KMS-11 (cell line): ENCODE results near the gene SPNS3.

Experiments
- H2AFZ ChIP-seq: fragments of 200-600 bp; sonication (generic); 2 replicates; pipeline ENCODE4 v1.6.1; 2016; ENCODE audit warnings: antibody characterized with exemption, mixed run types, low read depth
- H3K27ac ChIP-seq: fragments of 200-600 bp; sonication (generic); 2 replicates; pipeline ENCODE4 v1.6.1; 2016; ENCODE audit warnings: mild to moderate bottlenecking, mixed run types
- H3K27me3 ChIP-seq: fragments of 200-600 bp; sonication (generic); 2 replicates; pipeline ENCODE4 v1.6.1; 2017; ENCODE audit warnings: mild to moderate bottlenecking, low read depth, mixed run types, moderate library complexity; ENCODE audit not compliant: insufficient read depth
- H3K36me3 ChIP-seq: fragments of 200-600 bp; sonication (generic); 2 replicates; pipeline ENCODE4 v1.6.1; 2017; ENCODE audit warnings: mild to moderate bottlenecking, mixed run types; ENCODE audit not compliant: insufficient read depth
- H3K4me1 ChIP-seq: fragments of 200-600 bp; sonication (generic); 2 replicates; pipeline ENCODE4 v1.6.1; 2016; ENCODE audit warnings: mild to moderate bottlenecking, low read depth, mixed run types; ENCODE audit not compliant: poor library complexity, severe bottlenecking
- H3K4me2 ChIP-seq: fragments of 200-600 bp; sonication (generic); 2 replicates; pipeline ENCODE4 v1.7.0; 2016; ENCODE audit warnings: mild to moderate bottlenecking, mixed run types
- H3K4me3 ChIP-seq: fragments of 200-600 bp; sonication (generic); IDR thresholded peaks from 2 replicates; pipeline ENCODE4 v1.6.1; 2017; ENCODE audit warnings: low read depth, low read length, mixed read lengths; ENCODE audit not compliant: insufficient read depth
- H3K79me2 ChIP-seq: fragments of 200-600 bp; sonication (generic); 2 replicates; pipeline ENCODE4 v1.6.1; 2016; ENCODE audit warnings: low read depth, mixed run types; ENCODE audit not compliant: insufficient read depth
- H3K9ac ChIP-seq: fragments of 200-600 bp; sonication (generic); 2 replicates; pipeline ENCODE4 v1.6.1; 2016; ENCODE audit warnings: mild to moderate bottlenecking, mixed run types
- H4K20me1 ChIP-seq: fragments of 200-600 bp; sonication (generic); 2 replicates; pipeline ENCODE4 v1.6.1; 2016; ENCODE audit warnings: mild to moderate bottlenecking, mixed run types; ENCODE audit not compliant: insufficient read depth
- TF ChIP-seq, protein P1 (sequence below): fragments of 200-600 bp; sonication (generic); conservative IDR thresholded peaks from 2 replicates; pipeline ENCODE4 v1.6.1; 2017; ENCODE audit warnings: low read depth, mild to moderate bottlenecking, antibody characterized with exemption, low read length, moderate library complexity, mixed read lengths

Gene SPNS3

DNA sequence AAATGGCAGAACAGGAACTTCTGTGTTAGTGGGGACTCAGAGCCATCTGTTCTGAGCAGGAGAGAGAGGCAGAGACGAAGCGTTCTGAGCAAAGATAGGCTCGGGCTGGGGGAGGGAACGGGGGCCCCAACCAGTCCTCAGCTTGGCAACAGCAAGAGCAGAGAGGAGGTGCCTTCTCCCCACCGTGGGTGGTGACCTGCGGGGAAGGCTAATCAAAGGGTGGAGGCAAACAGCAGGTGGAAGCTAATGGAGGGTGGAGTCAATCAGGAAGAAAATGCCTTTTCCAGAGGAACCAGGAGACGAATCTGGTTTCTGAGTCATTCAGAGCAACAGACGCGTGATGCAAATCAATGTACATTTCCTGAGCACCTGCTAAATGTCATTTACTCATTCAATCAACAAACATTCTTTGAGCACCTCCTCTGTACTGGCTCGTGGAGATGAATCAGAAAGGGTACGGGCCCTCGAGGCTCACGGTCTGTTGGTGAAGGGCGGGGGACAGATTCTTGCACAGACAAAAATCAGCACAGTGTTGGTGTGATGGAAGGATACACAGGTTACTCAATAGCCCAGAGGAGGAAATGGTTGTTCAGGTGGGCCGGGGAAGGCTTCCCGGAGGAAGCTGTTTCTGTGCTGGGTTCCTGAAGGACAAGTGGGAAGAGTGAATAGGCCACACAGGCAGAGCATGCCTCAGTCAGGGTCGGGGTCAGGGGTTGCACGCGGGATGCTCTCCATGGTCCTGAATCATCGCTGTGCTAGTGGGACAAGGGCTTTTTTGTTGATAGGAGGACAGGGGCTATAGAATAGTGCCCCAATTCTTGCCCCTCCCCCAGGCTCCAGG is 59.2 kb downstream of the SPNS3 start:
- Histone ChIP-seq H2AFZ (no peak overlapping the region), H3K9ac (no peak overlapping the region), H3K4me3 (no peak overlapping the region), H3K4me1 (no peaks in the 10 kb centered on the region), H3K79me2 (no peaks in the 10 kb centered on the region), H3K36me3 (no peaks in the 10 kb centered on the region), H3K27me3 (peaks cover 38% of the 10 kb centered on the region; the same call in 1 of the 2 replicates), H3K27ac (no peak overlapping the region), H3K4me2 (no peak overlapping the region), H4K20me1 (no peaks in the 10 kb centered on the region)
- TF ChIP-seq, protein P1, sequence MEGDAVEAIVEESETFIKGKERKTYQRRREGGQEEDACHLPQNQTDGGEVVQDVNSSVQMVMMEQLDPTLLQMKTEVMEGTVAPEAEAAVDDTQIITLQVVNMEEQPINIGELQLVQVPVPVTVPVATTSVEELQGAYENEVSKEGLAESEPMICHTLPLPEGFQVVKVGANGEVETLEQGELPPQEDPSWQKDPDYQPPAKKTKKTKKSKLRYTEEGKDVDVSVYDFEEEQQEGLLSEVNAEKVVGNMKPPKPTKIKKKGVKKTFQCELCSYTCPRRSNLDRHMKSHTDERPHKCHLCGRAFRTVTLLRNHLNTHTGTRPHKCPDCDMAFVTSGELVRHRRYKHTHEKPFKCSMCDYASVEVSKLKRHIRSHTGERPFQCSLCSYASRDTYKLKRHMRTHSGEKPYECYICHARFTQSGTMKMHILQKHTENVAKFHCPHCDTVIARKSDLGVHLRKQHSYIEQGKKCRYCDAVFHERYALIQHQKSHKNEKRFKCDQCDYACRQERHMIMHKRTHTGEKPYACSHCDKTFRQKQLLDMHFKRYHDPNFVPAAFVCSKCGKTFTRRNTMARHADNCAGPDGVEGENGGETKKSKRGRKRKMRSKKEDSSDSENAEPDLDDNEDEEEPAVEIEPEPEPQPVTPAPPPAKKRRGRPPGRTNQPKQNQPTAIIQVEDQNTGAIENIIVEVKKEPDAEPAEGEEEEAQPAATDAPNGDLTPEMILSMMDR = no peak

DNA sequence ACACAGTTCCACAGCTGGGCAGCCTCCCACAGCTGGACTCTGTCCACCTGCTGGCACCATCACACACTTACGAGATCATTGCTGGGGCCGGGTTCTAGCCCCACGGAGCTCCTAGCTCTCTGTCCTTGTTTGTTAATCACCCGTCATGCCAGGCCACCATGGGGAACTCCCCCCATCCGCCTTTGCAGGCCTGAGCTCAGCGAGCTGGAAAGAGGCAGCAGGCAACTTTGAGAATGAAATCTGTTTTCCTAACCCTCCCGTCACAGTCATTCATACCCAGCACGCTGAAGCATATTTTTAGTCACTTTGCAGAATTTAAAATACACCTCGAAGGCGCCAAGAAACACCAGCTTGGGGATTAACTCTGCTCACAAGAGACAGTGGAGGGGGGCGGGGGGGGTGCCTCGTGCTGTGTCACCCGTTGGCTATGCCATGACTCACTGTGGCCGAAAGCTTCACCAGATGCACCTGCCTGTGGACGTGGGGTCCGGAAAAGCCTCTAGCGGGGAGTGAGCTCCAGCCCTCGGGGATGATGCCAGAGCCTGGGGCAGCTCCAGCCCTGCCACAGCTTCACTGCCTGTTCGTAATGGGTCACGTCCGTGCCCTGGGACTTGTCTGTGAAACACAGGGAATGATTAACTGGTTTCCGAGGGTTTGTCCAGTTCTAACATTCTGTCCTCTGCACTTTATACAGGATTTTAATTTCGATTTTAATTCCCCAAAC is 63.5 kb downstream of the SPNS3 start:
- no peaks in the 10 kb centered on the region for H3K79me2 ChIP-seq
- H3K4me2 ChIP-seq = no peak overlapping the region
- H2AFZ ChIP-seq = no peak overlapping the region
- no peaks in the 10 kb centered on the region for H3K36me3 ChIP-seq
- H3K9ac ChIP-seq = no peak overlapping the region
- no peak overlapping the region for H3K27ac ChIP-seq
- H4K20me1 ChIP-seq = no peaks in the 10 kb centered on the region
- no peak overlapping the region for H3K4me3 ChIP-seq
- H3K27me3 ChIP-seq = peaks cover 46% of the 10 kb centered on the region
- no peaks in the 10 kb centered on the region for H3K4me1 ChIP-seq
- TF ChIP-seq, protein P1 = no peak

DNA sequence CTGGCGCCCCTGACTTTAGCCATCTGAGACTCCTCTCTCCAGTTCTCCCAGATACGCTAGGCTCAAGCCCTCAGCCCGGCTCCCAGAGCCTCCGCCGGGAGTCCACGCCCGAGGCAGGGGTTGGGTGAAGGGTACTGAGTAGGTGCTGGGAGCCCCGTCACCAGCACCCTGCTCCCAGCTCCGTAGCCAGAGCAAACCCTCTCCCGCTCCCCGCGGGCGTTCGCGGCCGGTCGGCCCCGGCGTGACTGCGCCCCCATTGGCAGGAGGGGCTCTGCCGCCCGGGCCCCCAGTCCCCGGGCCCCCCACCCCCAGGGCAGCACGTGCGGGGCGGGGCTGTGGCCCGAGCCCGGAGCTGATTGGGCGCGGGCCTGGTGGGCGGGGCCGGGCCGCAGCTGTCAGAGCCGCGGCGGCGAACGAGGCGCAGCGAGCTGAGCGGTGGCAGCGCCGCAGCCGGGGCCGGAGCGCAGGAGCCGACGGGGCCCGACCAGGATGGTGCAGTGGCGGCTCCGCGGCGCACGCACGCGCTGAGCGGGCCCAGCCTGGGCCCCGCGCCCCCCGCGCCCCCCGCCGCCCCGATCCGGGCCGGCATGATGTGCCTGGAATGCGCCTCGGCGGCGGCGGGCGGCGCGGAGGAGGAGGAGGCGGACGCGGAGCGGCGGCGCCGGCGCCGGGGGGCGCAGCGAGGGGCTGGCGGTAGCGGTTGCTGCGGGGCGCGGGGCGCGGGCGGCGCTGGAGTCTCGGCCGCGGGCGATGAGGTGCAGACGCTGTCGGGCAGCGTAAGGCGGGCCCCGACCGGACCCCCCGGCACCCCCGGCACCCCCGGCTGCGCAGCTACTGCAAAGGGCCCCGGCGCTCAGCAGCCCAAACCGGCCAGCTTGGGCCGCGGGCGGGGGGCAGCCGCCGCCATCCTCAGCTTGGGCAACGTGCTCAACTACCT is 65.0 kb downstream of the SPNS3 start, which contains the start of gene SPNS2:
TSS of gene SPNS2 (plus strand) at position 421 of the 937 bp plus-strand sequence. CDS start at position 588, 167 bp downstream.
- Histone ChIP-seq H3K36me3 (no peaks in the 10 kb centered on the region), H3K4me2 (no peak within 1 kb of the TSS), H3K4me1 (no peaks in the 10 kb centered on the region), H3K9ac (no peak within 1 kb of the TSS), H3K4me3 (no peak within 1 kb of the TSS), H3K27me3 (peaks cover 44% of the 10 kb centered on the region), H2AFZ (no peak within 1 kb of the TSS), H4K20me1 (no peaks in the 10 kb centered on the region), H3K79me2 (no peaks in the 10 kb centered on the region), H3K27ac (no peak within 1 kb of the TSS)
- TF ChIP-seq, protein P1 = no peak
